CD4-positive, alpha-beta T cell treated with Interleukin-17A for 1 hour (primary cell): ENCODE data around the gene MRPL49.
"Not testable (repeated sequence)": the region's sequence is repeated elsewhere in the genome, so short reads cannot be mapped to it uniquely, and the experiment has no call there.

ENCODE experiments used
- DNase-seq: peaks from one replicate; pipeline ENCODE4 v3.0.0-alpha.2; 2020

MRPL49 gene

GRCh38 chr11:65134952-65135632, 13.0 kb downstream of the MRPL49 start:
- DNase-seq, result peak; percentile 96

GRCh38 chr11:65135633-65136145, 13.6 kb downstream of the MRPL49 start:
- no peak for DNase-seq

GRCh38 chr11:65136515-65137096, 14.5 kb downstream of the MRPL49 start:
- DNase-seq, result no peak

- DNase-seq, result no peak
These were observed 19.9 kb downstream of the MRPL49 start for GRCh38 chr11:65141896-65142494.

GRCh38 chr11:65147352-65148075, 25.4 kb downstream of the MRPL49 start:
- no peak for DNase-seq

GRCh38 chr11:65148657-65149056, 26.5 kb downstream of the MRPL49 start:
- DNase-seq, result no peak

GRCh38 chr11:65150131-65150508, 28.0 kb downstream of the MRPL49 start:
- not testable (repeated sequence) for DNase-seq

- peak; percentile 22 for DNase-seq
These were observed 28.6 kb downstream of the MRPL49 start for GRCh38 chr11:65150509-65151299.

GRCh38 chr11:65151331-65151899, 29.3 kb downstream of the MRPL49 start:
- DNase-seq, result no peak

- no peak for DNase-seq
These were observed 30.0 kb downstream of the MRPL49 start for GRCh38 chr11:65152122-65152521.

- DNase-seq, result no peak
These were observed 34.1 kb downstream of the MRPL49 start for GRCh38 chr11:65156256-65156655.

- DNase-seq, result no peak
These were observed 34.8 kb downstream of the MRPL49 start for GRCh38 chr11:65156926-65157325.

GRCh38 chr11:65157336-65157735, 35.2 kb downstream of the MRPL49 start:
- DNase-seq, result no peak

GRCh38 chr11:65159012-65159411, 36.9 kb downstream of the MRPL49 start:
- DNase-seq, result no peak

- no peak for DNase-seq
These were observed 38.5 kb downstream of the MRPL49 start for GRCh38 chr11:65160643-65161042.

GRCh38 chr11:65163684-65164083, 41.6 kb downstream of the MRPL49 start:
- DNase-seq, result no peak

- DNase-seq, result no peak
These were observed 43.5 kb downstream of the MRPL49 start for GRCh38 chr11:65165410-65166317.

GRCh38 chr11:65166893-65167292, 44.8 kb downstream of the MRPL49 start:
- DNase-seq, result no peak

- DNase-seq, result no peak
These were observed 45.5 kb downstream of the MRPL49 start for GRCh38 chr11:65167656-65168055.

- peak; percentile 4 for DNase-seq
These were observed 47.1 kb downstream of the MRPL49 start for GRCh38 chr11:65169164-65169641.

- DNase-seq, result no peak
These were observed 48.0 kb downstream of the MRPL49 start, which contains the start of gene SPDYC for GRCh38 chr11:65170058-65170534. SPDYC (plus strand) TSS chr11:65170233; CDS start chr11:65171358, 1,125 bp downstream.
